HepG2 (cell line): ENCODE data around the gene RBCK1. TPM values are rescaled to one million over a fixed set of nuclear protein-coding genes. Genes with fewer than 3 reads are reported as not detected.

Experiments
- GATA4 ChIP-seq: sonication (generic); IDR thresholded peaks from 2 replicates; pipeline ENCODE4 v1.6.1; 2016; ENCODE audit warnings: antibody characterized with exemption, low read depth, borderline replicate concordance
- GZF1 ChIP-seq: sonication (generic); formaldehyde crosslinking; IDR thresholded peaks from 2 replicates; pipeline ENCODE4 v1.5.1; 2020; ENCODE audit warnings: mild to moderate bottlenecking, missing genetic modification reagents
- MED13 ChIP-seq: sonication (generic); formaldehyde crosslinking; IDR thresholded peaks from 2 replicates; pipeline ENCODE4 v1.5.0; 2020; ENCODE audit warnings: missing genetic modification reagents
- MED8 ChIP-seq: sonication (generic); formaldehyde crosslinking; IDR thresholded peaks from 2 replicates; pipeline ENCODE4 v1.8.1; 2023; ENCODE audit warnings: mild to moderate bottlenecking, missing genetic modification reagents; ENCODE audit not compliant: insufficient replicate concordance
- MTA1 ChIP-seq: sonication (generic); formaldehyde crosslinking; IDR thresholded peaks from 2 replicates; pipeline ENCODE4 v1.4.0; 2020; ENCODE audit warnings: missing genetic modification reagents, mild to moderate bottlenecking, borderline replicate concordance
- NCOR1 ChIP-seq: fragments of 200-600 bp; sonication (generic); IDR thresholded peaks from 2 replicates; pipeline ENCODE4 v1.7.0; 2017; ENCODE audit warnings: antibody characterized with exemption, low read length, borderline replicate concordance
- NPAS2 ChIP-seq: sonication (generic); formaldehyde crosslinking; IDR thresholded peaks from 2 replicates; pipeline ENCODE4 v1.8.0; 2022; ENCODE audit warnings: mild to moderate bottlenecking, missing genetic modification reagents, borderline replicate concordance
- RARG ChIP-seq: sonication (generic); formaldehyde crosslinking; IDR thresholded peaks from 2 replicates; pipeline ENCODE4 v1.4.0; 2020; ENCODE audit warnings: low read depth, mild to moderate bottlenecking, missing genetic modification reagents
- RFXANK ChIP-seq: IDR thresholded peaks from 2 replicates; pipeline ENCODE4 v1.6.1; 2016
- SP140L ChIP-seq: sonication (generic); formaldehyde crosslinking; IDR thresholded peaks from 2 replicates; pipeline ENCODE4 v1.4.0; 2020; ENCODE audit warnings: missing genetic modification reagents, borderline replicate concordance
- TBX3 ChIP-seq: fragments of 450-650 bp; IDR thresholded peaks from 2 replicates; pipeline ENCODE4 v1.6.1; 2017; ENCODE audit warnings: antibody characterized with exemption, mild to moderate bottlenecking, inconsistent platforms, borderline replicate concordance
- ZC3H13 ChIP-seq: sonication (generic); formaldehyde crosslinking; IDR thresholded peaks from 2 replicates; pipeline ENCODE4 v1.8.1; 2023; ENCODE audit warnings: mild to moderate bottlenecking, missing genetic modification reagents, moderate library complexity
- ZFP82 ChIP-seq: sonication (generic); formaldehyde crosslinking; IDR thresholded peaks from 2 replicates; pipeline ENCODE4 v1.5.1; 2020; ENCODE audit warnings: mild to moderate bottlenecking, missing genetic modification reagents, borderline replicate concordance
- ZIK1 ChIP-seq: sonication (generic); formaldehyde crosslinking; IDR thresholded peaks from 2 replicates; pipeline ENCODE4 v1.5.0; 2020; ENCODE audit warnings: mild to moderate bottlenecking, low read depth, missing genetic modification reagents, borderline replicate concordance
- ZNF143 ChIP-seq: sonication (generic); formaldehyde crosslinking; IDR thresholded peaks from 2 replicates; pipeline ENCODE4 v1.4.0; 2020; ENCODE audit warnings: missing genetic modification reagents
- ZNF567 ChIP-seq: sonication (generic); formaldehyde crosslinking; IDR thresholded peaks from 2 replicates; pipeline ENCODE4 v1.8.1; 2023; ENCODE audit warnings: mild to moderate bottlenecking, missing genetic modification reagents, borderline replicate concordance
- polyA plus RNA-seq, 8 experiments: library from polyadenylated mRNA; depleted of rRNA in 3 of 8; stranded (reverse) in 7 of 8; unstranded in 1 of 8; fragments of >200 nt; fragmentation: Illumina TruSeq in 4 of 8; extraction: Trizol in 4 of 8; gene quantifications; 2 replicates each; pipeline versions ENCODE4 v1.2.1 to v1.2.3, GENCODE V29; 2011 to 2016; ENCODE audit warnings: low read depth in 4 of 8, missing spikeins in 1 of 8, mixed read lengths in 1 of 8; ENCODE audit not compliant: insufficient read depth in 1 of 8
- total RNA-seq, 5 experiments: library from RNA; depleted of rRNA; stranded (reverse); fragments of >200 nt; fragmentation: Illumina TruSeq; extraction: Trizol; gene quantifications; 2 replicates each; pipeline ENCODE4 v1.2.3, GENCODE V29; 2016; ENCODE audit warnings: low read depth in 1 of 5
- TF ChIP-seq, protein P1 (sequence below): conservative IDR thresholded peaks from 2 replicates; pipeline ENCODE4 v1.6.1; 2018; ENCODE audit warnings: missing genetic modification reagents
- TF ChIP-seq, protein P2 (sequence below): sonication (generic); formaldehyde crosslinking; IDR thresholded peaks from 2 replicates; pipeline ENCODE4 v1.9.0; 2022; ENCODE audit warnings: missing genetic modification reagents, mild to moderate bottlenecking, borderline replicate concordance
- TF ChIP-seq, protein P3 (sequence below): sonication (generic); formaldehyde crosslinking; IDR thresholded peaks from 2 replicates; pipeline ENCODE4 v1.4.0; 2020; ENCODE audit warnings: missing genetic modification reagents
- TF ChIP-seq, protein P4 (sequence below): sonication (generic); formaldehyde crosslinking; IDR thresholded peaks from 2 replicates; pipeline ENCODE4 v1.4.0; 2020; ENCODE audit warnings: missing genetic modification reagents
- TF ChIP-seq, protein P5 (sequence below): sonication (generic); formaldehyde crosslinking; IDR thresholded peaks from 2 replicates; pipeline ENCODE4 v1.8.1; 2023; ENCODE audit warnings: missing genetic modification reagents, mild to moderate bottlenecking, borderline replicate concordance

The RBCK1 gene
- total and polyA plus RNA-seq, 2 of the 13 experiments (the other 11 are each of a cell fraction or from before 2014, with no cell fraction given): 149 to 215 TPM

DNA sequence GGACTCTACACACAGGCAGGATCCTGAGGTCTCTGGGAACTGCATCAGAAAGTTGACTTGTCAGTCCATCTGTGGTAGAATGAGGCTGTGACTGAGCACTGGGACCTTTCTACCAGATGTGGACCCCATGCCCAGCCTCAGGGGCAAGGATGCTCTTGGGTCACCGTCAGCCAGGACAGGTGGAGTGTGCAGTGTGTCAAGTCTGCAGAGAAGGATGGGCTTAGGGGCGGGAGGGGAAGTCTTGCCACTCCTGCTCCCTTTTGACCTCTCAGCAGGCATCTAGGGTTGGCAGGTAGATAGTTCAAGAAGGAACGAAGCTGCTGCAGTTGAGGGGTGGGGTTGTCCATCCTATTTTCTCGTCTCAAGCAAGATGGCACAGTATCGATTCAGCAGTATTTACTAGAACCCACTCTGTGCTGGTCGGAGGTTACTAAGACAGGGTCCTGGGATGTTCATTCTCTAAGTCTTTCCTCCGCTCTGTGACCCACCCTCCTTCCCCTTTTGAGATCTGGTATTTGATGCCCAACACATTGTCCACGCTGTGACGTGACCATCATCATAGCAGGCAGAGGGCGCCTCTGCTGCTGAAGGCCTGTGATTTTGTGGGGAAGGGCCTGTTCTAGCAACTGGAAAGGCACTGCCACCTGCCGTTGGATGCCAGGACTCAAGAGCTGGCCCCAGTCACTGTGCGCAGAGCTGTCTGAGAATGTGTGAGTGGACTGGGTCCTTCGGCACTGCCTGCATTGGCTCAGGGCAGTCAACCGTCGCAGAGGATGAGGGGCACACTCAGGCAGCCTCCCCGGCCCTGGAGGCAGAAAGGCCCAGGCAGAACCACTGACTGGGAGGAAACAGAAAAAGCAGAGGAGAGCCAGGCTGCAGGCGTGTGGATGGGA is 23.2 kb downstream of the RBCK1 start (continued):
- TF ChIP-seq, protein P1, sequence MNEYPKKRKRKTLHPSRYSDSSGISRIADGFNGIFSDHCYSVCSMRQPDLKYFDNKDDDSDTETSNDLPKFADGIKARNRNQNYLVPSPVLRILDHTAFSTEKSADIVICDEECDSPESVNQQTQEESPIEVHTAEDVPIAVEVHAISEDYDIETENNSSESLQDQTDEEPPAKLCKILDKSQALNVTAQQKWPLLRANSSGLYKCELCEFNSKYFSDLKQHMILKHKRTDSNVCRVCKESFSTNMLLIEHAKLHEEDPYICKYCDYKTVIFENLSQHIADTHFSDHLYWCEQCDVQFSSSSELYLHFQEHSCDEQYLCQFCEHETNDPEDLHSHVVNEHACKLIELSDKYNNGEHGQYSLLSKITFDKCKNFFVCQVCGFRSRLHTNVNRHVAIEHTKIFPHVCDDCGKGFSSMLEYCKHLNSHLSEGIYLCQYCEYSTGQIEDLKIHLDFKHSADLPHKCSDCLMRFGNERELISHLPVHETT (CRISPR knock-in tag): peak; percentile 59; the same call in 1 of the 2 replicates
- TF ChIP-seq MTA1 (CRISPR knock-in tag): peak; percentile 76; the same call in 1 of the 2 replicates
- TF ChIP-seq, protein P2, sequence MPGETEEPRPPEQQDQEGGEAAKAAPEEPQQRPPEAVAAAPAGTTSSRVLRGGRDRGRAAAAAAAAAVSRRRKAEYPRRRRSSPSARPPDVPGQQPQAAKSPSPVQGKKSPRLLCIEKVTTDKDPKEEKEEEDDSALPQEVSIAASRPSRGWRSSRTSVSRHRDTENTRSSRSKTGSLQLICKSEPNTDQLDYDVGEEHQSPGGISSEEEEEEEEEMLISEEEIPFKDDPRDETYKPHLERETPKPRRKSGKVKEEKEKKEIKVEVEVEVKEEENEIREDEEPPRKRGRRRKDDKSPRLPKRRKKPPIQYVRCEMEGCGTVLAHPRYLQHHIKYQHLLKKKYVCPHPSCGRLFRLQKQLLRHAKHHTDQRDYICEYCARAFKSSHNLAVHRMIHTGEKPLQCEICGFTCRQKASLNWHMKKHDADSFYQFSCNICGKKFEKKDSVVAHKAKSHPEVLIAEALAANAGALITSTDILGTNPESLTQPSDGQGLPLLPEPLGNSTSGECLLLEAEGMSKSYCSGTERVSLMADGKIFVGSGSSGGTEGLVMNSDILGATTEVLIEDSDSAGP (CRISPR knock-in tag): peak; percentile 90
- TF ChIP-seq, protein P3, sequence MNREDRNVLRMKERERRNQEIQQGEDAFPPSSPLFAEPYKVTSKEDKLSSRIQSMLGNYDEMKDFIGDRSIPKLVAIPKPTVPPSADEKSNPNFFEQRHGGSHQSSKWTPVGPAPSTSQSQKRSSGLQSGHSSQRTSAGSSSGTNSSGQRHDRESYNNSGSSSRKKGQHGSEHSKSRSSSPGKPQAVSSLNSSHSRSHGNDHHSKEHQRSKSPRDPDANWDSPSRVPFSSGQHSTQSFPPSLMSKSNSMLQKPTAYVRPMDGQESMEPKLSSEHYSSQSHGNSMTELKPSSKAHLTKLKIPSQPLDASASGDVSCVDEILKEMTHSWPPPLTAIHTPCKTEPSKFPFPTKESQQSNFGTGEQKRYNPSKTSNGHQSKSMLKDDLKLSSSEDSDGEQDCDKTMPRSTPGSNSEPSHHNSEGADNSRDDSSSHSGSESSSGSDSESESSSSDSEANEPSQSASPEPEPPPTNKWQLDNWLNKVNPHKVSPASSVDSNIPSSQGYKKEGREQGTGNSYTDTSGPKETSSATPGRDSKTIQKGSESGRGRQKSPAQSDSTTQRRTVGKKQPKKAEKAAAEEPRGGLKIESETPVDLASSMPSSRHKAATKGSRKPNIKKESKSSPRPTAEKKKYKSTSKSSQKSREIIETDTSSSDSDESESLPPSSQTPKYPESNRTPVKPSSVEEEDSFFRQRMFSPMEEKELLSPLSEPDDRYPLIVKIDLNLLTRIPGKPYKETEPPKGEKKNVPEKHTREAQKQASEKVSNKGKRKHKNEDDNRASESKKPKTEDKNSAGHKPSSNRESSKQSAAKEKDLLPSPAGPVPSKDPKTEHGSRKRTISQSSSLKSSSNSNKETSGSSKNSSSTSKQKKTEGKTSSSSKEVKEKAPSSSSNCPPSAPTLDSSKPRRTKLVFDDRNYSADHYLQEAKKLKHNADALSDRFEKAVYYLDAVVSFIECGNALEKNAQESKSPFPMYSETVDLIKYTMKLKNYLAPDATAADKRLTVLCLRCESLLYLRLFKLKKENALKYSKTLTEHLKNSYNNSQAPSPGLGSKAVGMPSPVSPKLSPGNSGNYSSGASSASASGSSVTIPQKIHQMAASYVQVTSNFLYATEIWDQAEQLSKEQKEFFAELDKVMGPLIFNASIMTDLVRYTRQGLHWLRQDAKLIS (CRISPR knock-in tag): peak; percentile 82; the same call in 1 of the 2 replicates
- no peak for TF ChIP-seq GZF1
- TF ChIP-seq, protein P4, sequence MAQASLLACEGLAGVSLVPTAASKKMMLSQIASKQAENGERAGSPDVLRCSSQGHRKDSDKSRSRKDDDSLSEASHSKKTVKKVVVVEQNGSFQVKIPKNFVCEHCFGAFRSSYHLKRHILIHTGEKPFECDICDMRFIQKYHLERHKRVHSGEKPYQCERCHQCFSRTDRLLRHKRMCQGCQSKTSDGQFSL (CRISPR knock-in tag): no peak; the same call in 1 of the 2 replicates
- TF ChIP-seq NPAS2: no peak
- TF ChIP-seq ZIK1 (CRISPR knock-in tag): peak; percentile 87
- TF ChIP-seq ZC3H13 (CRISPR knock-in tag): peak; percentile 87
- no peak for TF ChIP-seq TBX3
- TF ChIP-seq SP140L (CRISPR knock-in tag): no peak
- TF ChIP-seq GATA4: 0 out of 2 replicates have a peak, but pooled peaks have one; percentile 36
- TF ChIP-seq NCOR1: no peak
- TF ChIP-seq ZNF567: peak; percentile 93; the same call in 1 of the 2 replicates
- no peak for TF ChIP-seq MED8
- no peak for TF ChIP-seq MED13 (CRISPR knock-in tag)
- TF ChIP-seq RARG: no peak
- peak; percentile 63; the same call in 1 of the 2 replicates for TF ChIP-seq RFXANK (CRISPR knock-in tag)
- TF ChIP-seq, protein P5, sequence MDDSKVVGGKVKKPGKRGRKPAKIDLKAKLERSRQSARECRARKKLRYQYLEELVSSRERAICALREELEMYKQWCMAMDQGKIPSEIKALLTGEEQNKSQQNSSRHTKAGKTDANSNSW (CRISPR knock-in tag): no peak
- TF ChIP-seq ZFP82: no peak
- 0 out of 2 replicates have a peak, but pooled peaks have one; percentile 11 for TF ChIP-seq ZNF143 (CRISPR knock-in tag)
